Chondrocyte (in vitro differentiated cells): ENCODE data around the gene AFAP1L2. TPM values are rescaled to one million over a fixed set of nuclear protein-coding genes. Genes with fewer than 3 reads are reported as not detected.
"Not testable (repeated sequence)": the region's sequence is repeated elsewhere in the genome, so short reads cannot be mapped to it uniquely, and the experiment has no call there.

Source experiments
- DNase-seq: peaks from one replicate; pipeline ENCODE4 v3.0.0; 2021; ENCODE audit warnings: mixed read lengths, low spot score
- H3K27ac Mint-ChIP-seq: one replicate; pipeline ENCODE4 v1.8.0; 2021; ENCODE audit warnings: mild to moderate bottlenecking, moderate library complexity, mixed read lengths; ENCODE audit not compliant: unreplicated experiment
- H3K27me3 Mint-ChIP-seq: 2 replicates; pipeline ENCODE4 v1.8.0; 2021; ENCODE audit warnings: low read depth, mixed read lengths
- H3K36me3 Mint-ChIP-seq: 2 replicates; pipeline ENCODE4 v1.8.0; 2021; ENCODE audit warnings: low read depth, mixed read lengths
- H3K4me1 Mint-ChIP-seq: 2 replicates; pipeline ENCODE4 v1.8.0; 2021; ENCODE audit warnings: low read depth, mild to moderate bottlenecking, mixed read lengths
- H3K4me3 Mint-ChIP-seq: one replicate; pipeline ENCODE4 v1.8.0; 2021; ENCODE audit warnings: mild to moderate bottlenecking, moderate library complexity, mixed read lengths; ENCODE audit not compliant: unreplicated experiment
- H3K9me3 Mint-ChIP-seq: 2 replicates; pipeline ENCODE4 v1.8.0; 2021; ENCODE audit warnings: low read depth, mixed read lengths
- CTCF ChIP-seq: fragments of 200-600 bp; sonication (generic); IDR thresholded peaks from 2 replicates; pipeline ENCODE4 v1.5.0; 2021; ENCODE audit warnings: antibody characterized with exemption, mild to moderate bottlenecking, moderate library complexity
- total RNA-seq: library from RNA; stranded (reverse); gene quantifications from 3 replicates; pipeline ENCODE4 v1.2.1, GENCODE V29; 2021

Gene AFAP1L2
- total RNA-seq, 1 donor from 2014 or later = 2.9 TPM

- H3K27me3 Mint-ChIP-seq = peaks cover 4% of the 10 kb centered on the region
- peaks cover 7% of the 10 kb centered on the region for H3K4me1 Mint-ChIP-seq
- no peak overlapping the region for H3K4me3 Mint-ChIP-seq
- H3K36me3 Mint-ChIP-seq = no peaks in the 10 kb centered on the region
- no peak for TF ChIP-seq CTCF
- H3K9me3 Mint-ChIP-seq = no peaks in the 10 kb centered on the region
- H3K27ac Mint-ChIP-seq = no peak overlapping the region
- no peak for DNase-seq
Observed at GRCh38 chr10:114337510-114338462, 66.5 kb downstream of the AFAP1L2 start.

DNA sequence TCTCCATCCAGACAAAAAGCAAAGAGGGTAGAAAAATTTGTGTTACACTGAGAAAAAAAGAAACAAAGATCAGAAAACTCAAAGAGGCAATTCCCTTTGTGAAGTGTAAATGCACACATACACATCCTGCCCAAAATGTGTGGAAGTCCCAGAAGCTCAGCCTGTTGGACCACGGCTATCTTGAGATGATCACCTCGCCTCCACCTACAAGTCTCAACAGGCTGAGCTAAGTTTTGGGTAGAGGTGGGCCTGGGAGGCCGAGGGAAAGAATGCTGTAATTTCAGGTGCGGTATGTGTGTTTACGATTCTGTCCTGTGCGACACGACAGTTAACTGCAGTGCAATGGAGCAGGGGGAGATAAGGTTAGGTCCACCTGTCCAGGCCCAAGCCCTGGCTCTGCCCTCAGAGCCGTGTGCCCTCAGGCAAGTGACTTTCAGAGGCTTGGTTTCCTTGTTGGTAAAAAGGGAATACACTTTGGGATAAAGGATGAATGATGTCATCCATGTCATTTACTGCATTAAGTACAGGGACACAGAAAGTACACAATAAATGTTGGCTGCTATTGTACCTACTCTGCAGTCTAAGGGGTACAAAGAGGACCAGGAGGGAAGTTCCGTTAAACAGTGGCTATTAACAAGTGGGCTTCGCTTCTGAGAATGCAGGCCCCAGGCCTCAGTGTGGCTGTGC lies 67.3 kb downstream of the AFAP1L2 start:
- no peak for TF ChIP-seq CTCF
- H3K9me3 Mint-ChIP-seq = no peaks in the 10 kb centered on the region
- H3K4me3 Mint-ChIP-seq = no peak overlapping the region
- H3K27ac Mint-ChIP-seq = peak overlapping the region; percentile 8
- peaks cover 9% of the 10 kb centered on the region for H3K4me1 Mint-ChIP-seq
- H3K36me3 Mint-ChIP-seq = no peaks in the 10 kb centered on the region
- DNase-seq = no peak
- peaks cover 4% of the 10 kb centered on the region for H3K27me3 Mint-ChIP-seq

DNA sequence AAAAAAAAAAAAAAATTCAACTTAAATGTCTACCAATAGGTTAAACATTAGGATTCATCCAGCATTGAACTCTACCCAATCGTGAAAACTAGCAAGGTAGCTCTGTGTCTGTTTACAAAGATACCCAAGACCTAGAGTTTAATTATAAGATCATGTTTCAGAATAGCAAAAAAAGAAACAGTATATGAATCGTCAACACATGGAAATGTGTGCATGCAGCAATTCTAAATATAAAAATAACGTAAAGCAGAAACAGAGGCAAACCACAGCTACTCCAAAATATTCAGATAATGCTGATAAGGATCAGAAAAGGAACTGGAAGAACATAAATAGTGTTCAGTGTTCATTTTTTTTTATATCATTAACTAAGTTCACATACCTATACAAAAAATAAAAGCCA lies 68.7 kb downstream of the AFAP1L2 start:
- H3K9me3 Mint-ChIP-seq = no peaks in the 10 kb centered on the region
- H3K4me3 Mint-ChIP-seq = no peak overlapping the region
- DNase-seq = no peak
- no peak overlapping the region for H3K27ac Mint-ChIP-seq
- H3K36me3 Mint-ChIP-seq = no peaks in the 10 kb centered on the region
- no peak for TF ChIP-seq CTCF
- peaks cover 2% of the 10 kb centered on the region for H3K27me3 Mint-ChIP-seq
- peaks cover 9% of the 10 kb centered on the region for H3K4me1 Mint-ChIP-seq

GRCh38 chr10:114334301-114334700 lies 70.0 kb downstream of the AFAP1L2 start:
- Mint-ChIP-seq H3K9me3 (no peaks in the 10 kb centered on the region), H3K4me3 (no peak overlapping the region)

GRCh38 chr10:114333441-114333840 lies 70.9 kb downstream of the AFAP1L2 start:
- DNase-seq, H3K36me3 Mint-ChIP-seq, H3K27ac Mint-ChIP-seq, H3K4me1 Mint-ChIP-seq, H3K9me3 Mint-ChIP-seq, H3K27me3 Mint-ChIP-seq, H3K4me3 Mint-ChIP-seq: not testable (repeated sequence)

More at GRCh38 chr10:114334301-114334700, 70.0 kb downstream of the AFAP1L2 start:
- Mint-ChIP-seq H3K27ac (no peak overlapping the region), H3K4me1 (peaks cover 9% of the 10 kb centered on the region), H3K27me3 (peaks cover 2% of the 10 kb centered on the region), H3K36me3 (no peaks in the 10 kb centered on the region)
- DNase-seq = no peak
- TF ChIP-seq CTCF = no peak
